ENCODE results near the gene RAB27B.
"Not testable (repeated sequence)": the region's sequence is repeated elsewhere in the genome, so short reads cannot be mapped to it uniquely, and the experiment has no call there.

RAB27B gene

DNA sequence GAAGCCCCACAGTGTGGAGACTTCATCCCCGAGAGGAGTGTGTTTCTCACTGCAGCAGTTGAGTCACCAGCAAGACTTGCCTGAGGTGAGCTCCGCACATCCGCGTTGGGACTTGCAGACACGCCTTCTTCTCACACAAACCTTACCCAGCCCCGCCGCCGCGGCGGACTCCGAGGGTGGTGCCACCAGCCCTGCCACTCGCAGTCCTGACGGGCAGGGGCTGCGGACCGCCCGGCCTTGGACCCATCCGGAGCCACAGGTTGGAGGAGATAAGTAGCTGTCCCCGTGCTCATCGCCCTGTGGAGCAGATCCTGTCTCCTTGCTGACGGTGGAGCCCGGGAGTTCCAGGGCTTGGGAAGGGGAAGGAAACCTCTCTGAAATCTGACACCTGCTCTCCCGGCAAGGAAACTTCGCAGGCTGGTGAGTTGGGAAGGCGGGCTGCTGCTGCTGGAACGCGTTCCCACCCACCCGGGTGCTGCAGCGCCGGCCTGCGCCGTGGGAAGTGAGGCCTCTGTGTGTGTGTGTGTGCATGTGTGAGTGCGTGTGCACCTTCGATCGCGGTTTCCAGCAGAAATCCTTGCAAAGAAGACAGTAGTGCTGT is at the start of gene RAB27B:
TSS of gene RAB27B (plus strand) at position 197 of the 601 bp plus-strand sequence. CDS start 49,109 bp downstream, outside the sequence.
- peak; percentile 73 for DNase-seq

DNA sequence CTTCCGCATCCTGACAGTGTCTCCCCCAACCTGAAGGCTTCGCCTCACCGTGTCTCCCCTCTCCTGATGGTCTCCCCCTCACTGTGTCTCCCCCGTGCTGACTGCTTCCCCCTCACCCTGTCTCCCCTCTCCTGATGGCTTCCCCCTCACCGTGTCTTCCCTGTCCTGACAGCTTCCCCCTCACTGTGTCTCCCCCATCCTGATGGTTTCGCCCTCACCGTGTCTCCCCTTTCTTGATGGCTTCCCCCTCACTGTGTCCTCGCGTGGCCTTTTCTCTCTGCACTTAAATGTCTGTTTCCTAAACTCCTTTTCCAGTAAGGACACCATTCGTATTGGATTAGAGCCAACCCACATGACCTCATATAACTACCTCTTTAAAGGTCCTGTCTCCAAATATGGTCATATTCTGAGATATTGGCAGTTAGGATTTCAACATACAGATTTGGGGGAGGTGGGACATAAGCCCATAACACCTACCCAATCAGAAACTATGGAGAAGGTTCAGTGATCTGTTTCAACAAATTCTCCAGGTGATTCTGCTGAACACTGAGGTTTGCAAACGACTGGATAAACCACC is 47.9 kb upstream of the RAB27B start:
- DNase-seq, result no peak

DNA sequence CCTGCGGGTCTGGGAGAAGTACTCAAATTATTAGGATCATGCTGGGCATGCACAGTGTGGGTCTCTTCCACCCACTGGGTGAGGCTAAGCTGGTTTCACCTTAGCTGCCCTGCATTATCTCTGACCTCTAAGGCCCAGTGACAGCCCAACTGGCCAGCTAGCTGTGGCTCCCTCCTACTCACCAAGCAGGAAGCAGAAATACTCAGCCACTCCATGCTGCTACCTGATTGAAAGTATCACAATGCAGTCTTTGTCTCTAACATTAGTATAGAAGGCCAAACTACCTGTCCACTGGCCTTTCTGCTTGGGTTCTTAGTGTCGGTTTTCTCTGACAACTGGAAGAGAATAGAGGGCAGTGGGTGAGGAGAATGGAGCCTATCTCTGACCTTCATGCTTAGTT is 47.3 kb upstream of the RAB27B start:
- no peak for DNase-seq

DNA sequence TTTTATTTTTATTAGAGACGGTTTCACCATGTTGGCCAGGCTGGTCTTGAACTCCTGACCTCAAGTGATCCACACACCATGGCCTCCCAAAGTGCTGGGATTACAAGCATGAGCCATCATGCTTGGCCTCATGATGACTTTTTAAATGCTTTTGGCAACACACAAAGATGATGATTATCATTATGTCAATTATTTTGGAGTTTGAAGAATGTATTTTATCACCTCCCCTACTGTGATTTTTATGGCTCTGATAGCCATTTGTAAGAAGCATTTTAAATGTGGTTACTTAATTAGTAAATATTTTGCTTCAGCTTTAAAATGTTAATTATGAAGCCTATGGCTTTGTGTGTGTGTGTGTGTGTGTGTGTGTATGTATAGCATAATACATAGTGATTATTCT is 45.1 kb upstream of the RAB27B start:
- no peak for DNase-seq

DNA sequence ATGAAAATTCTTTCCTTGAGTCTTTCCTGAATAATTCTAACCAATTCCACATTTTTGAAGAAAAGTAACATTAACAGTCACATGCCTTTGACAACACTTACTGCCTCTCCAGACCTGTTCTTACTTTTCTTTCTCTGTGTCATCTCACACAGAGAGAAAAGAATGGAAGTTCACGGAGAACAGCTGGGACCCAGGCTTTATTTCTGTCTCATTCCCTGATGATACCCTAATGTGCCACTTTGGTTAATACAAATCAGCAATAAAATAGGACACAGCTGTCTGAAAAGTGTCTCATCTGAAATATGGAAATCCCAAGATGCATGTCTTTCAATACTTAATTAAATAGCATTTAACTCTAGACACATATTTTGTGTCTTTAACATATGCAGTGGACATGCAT is 42.1 kb upstream of the RAB27B start:
- no peak for DNase-seq

DNA sequence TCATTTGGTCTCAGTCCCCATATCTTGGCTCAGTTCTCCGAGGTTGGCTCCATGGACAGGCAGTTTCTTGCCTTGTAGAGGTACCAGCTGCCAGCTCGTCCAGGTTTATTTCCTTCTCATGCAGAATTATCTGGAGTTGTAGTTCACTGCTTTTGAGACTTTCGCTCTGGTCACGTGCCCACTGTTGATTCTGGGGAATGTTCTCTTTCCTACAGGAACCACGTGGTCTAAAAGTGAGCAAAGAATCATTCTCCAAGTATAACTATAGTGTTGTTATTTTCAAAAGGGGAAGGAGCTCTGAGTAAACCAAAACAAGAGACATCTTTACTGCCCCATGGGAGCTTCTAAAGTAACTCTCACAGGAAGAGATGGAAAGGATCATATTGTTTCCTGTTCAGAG is 41.2 kb upstream of the RAB27B start:
- DNase-seq, result no peak

DNA sequence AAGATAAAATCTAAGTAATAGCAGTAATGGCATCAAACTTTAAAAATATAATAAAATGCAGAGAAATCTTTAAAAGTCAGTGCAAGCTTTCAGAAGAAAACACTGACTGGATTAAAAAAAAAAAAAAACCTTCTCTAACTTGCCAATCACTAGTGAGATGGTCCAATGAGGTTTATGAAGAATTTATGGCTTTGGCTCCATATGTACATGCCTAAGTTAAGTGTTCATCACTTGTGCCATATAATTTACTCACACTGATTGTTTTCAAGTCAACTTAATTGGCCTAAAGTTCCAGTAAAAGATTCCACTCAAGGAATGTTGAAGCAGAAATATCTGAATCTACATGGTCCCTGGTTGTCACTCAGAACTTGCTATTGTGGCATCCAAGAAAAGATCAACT is 40.7 kb upstream of the RAB27B start:
- DNase-seq, result no peak

DNA sequence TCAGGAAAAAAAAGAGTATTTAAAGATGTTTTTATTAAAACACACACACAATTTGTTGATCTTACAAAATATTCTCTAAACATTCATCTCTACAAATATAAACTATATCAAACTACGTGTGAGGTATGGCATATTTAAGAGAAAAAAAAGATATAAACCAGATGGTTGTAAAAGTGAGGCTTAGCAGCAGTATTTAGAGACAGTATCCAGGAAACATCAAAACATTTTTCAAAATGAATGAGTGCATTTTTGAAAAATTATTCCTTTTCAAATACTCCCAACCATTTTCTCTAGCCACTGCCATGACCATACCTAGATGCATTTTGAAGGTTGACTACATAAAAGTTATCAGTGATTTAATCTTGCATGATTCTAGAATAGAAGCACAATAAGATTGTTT is 38.2 kb upstream of the RAB27B start:
- no peak for DNase-seq

GRCh38 chr18:54791657-54792056 is 36.6 kb upstream of the RAB27B start:
- no peak for DNase-seq

DNA sequence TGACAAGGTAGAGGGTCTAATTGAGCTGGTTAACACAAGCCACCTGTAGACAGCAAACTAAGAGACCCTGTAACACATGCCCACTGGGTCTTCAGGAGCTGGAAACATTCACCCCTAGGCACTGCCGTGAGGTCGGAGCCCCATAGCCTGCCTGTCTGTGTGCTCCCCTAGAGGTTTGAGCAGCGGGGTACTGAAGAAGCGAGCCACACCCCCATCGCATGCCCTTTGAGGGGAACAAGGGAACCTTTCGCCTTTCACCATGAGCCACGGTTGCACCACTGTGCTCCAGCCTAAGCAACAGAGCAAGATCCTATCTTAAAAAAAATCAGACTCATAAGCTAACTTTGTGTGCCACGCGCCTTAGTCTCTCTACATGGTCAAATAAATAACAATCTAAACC is 36.2 kb upstream of the RAB27B start:
- DNase-seq, result no peak

DNA sequence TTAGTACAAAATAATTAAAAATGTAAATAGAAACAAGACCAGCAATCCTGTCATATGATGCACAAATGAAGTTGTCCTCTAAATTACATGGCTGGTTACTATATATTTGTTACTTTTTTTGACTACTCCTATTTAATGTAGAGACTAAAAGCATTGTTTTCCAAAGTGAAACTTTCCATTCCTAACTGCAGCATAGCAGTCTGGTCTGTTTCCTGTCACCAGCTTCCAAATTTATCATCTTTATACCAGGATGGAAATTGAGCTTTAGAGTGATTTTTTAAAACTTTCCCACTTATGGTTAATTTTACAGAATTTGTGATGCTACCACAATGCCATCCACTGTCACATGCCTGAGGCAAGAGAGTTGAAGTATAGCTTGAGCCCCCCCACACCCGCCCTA is 33.5 kb upstream of the RAB27B start:
- no peak for DNase-seq

GRCh38 chr18:54798186-54798585 is 30.1 kb upstream of the RAB27B start:
- no peak for DNase-seq

DNA sequence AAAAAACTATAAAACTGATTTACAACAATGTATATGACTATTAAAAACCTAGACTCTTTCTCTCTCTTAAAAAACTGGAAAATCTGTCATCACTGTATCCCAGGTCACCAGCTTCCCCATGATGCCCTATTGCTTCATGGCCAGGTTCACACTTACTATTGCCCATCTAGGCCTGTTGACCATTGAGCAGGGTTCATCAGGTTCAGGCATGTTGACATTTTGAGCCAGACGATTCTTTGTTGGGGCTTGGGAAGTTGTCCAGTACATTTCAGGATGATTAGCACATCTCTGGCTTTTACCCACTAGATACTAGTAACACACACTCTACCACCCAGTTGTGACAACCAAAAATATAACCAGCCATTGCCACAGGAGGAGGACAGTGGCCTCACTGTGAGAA is 26.9 kb upstream of the RAB27B start:
- DNase-seq, result no peak

DNA sequence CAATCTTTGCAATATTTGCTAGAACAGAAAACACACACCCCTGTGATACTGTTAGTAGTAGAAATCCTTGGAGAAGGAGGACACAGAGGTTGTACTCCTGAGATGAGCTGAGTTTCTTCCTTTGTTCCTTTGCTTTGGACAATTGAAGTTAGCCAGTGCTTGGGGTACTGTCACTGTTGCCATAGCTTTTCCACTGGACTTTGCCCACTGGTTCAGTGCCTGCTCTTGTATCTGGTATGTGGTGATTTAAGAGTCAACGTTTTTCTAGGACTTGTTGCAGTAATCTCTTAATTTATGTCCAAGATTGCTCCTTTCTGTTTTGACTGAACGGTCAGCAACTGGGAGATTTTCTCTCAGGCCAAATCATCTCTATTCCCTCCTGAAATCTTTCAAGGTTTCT is 26.1 kb upstream of the RAB27B start:
- no peak for DNase-seq

DNA sequence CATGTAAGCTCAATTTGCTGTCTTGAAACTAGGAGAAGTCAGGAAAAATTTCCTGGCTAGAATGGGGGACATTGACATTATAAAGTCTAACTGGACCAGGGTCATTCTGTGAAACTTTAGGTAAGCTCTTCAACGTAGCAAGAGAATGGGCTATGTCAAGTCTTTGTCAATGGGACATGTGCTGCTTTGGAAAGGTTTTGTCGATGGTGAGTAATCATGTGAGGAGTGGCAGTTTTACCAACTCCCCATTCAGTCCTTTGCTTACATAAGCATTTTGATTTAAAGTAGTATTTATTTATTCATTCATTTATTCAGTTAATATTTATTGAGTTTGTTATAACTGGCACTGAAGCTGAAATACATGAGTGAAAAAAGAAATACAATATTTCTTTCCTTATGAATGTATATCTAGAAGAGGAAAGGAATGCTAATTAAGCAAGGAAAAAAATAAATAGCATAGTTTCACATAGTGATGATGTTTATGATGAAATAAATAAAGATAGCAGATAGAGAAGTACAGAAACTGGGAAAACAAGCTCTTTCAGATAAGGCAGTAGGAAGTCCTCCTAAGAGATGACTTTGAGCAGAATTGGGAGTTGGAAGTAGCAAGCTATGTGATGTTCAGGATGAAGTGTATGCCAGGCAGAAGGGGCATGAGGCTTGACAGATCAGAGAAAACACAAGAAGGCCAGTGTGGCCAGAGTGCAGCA is 25.4 kb upstream of the RAB27B start:
- no peak for DNase-seq

GRCh38 chr18:54805571-54806334 is 22.5 kb upstream of the RAB27B start:
- DNase-seq, result no peak

GRCh38 chr18:54806526-54806925 is 21.8 kb upstream of the RAB27B start:
- no peak for DNase-seq

GRCh38 chr18:54807303-54807702 is 21.0 kb upstream of the RAB27B start:
- no peak for DNase-seq

- not testable (repeated sequence) for DNase-seq
Observed at GRCh38 chr18:54810662-54811061, 17.6 kb upstream of the RAB27B start.

DNA sequence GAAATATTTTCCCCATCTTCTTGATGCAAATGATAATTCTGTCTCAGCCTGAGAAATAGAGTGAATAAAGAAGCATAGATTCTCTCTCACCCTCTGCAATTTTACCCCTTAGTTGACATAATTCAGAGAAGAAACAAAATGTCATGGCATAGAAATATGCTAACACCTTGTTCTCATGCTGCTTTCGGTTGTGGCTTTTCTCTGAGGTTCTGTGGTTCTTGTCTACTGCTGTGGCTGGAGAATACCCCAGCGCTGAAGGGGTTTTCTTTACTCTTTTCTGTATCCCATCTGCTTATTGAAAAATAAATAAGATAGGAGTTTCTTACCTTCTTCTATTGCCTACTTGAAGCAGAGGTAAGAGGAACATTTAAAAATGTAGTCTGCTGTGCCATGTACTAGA is 15.4 kb upstream of the RAB27B start:
- no peak for DNase-seq

DNA sequence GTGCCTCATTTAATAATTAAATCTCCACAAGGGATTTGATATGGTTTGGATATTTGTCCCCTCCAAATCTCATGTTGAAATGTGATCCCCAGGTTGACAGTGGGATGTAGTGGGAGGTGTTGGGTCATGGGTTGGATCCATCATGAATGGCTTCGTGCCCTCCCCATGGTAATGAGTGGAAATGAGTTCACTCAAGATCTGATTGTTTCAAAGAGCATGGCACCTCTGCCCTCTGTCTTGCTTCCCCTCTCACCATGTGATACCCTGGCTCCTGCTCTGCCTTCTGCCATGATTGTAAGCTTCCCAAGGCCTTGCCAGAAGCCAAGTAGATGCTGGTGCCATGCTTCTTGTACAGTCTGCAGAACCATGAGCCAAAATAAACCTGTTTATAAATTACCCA is 15.0 kb upstream of the RAB27B start:
- DNase-seq, result no peak

DNA sequence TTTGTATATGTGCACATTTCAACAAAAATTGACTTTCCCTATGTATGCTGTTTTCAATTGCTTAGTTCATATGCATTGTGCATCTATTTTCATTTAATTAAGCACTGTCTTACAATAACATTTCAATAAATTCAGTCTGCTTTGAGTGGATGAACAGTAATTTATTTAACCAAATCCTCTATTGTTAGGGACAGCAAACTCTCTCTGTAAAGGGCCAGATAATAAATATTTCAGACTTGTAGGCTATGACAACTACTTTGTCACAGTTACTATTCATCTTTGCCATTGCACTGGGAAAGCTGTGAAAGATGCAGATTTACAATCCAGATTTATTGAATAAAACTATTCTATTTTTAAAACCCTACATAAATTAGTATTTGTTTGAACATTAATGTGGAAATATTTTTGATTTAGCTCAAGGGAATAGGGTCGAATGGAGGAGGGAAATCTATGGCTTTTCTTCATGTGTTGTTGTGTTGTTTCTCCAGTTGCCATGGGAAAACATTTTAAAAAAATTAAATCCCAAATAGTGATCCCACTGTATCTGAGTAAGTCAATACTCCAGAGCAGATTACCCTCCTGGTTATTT is 14.2 kb upstream of the RAB27B start:
- no peak for DNase-seq

DNA sequence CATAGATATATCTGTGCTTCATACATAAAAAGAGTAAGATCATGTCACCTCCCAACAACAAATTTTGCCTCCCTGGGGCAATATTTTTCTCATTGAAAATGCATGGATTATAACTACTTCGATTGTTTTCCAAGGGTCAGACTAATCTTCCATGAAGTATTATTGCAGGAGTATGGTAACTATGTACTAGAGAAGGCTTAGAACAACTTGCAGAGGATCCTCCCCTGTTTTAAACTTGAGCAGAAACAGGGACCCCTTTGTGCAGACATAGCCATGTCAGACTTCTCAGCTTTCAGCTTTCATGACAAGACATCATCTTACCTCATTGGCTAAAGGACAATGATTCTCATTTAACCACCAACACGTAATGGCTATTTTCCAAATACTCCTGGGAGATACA is 13.2 kb upstream of the RAB27B start:
- DNase-seq, result no peak
